HG03521 (cell line): Measurements from ENCODE around the gene HERPUD1.

Experiments
- ATAC-seq: cut with Tn5 transposase; IDR thresholded peaks from one replicate; pipeline ENCODE4 v1.9.1; 2021; ENCODE audit warnings: mild to moderate bottlenecking, moderate library complexity; ENCODE audit not compliant: unreplicated experiment

The HERPUD1 gene

DNA sequence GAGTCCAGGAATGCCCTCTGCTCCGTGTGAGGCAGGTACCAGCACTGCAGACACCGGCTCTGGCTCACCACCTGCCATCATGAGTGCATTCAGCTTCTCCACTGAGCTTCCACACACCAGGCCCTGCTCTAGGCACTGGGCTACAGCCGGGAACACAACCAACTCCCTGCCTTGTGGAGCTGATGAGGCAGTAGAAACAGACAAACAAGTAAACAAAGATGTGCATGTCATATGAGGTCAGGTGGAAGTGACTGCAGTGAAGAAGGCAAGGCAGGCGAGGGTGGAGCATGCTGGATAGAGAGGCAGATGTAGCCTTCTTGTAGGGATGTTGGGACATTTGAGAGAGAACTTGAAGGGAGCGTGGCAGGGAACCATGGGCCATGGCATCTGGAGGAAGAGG is 62.4 kb downstream of the HERPUD1 start:
- no peak for ATAC-seq
